Ishikawa (cell line): Measurements from ENCODE around the gene TMEM219.

Experiments used
- CEBPB ChIP-seq: IDR thresholded peaks from 2 replicates; pipeline ENCODE4 v1.6.1; 2012
- CREB1 ChIP-seq: IDR thresholded peaks from 2 replicates; pipeline ENCODE4 v1.6.1; 2012; ENCODE audit warnings: low read depth
- EGR1 ChIP-seq: IDR thresholded peaks from 2 replicates; pipeline ENCODE4 v1.6.1; 2012
- EP300 ChIP-seq: IDR thresholded peaks from 2 replicates; pipeline ENCODE4 v1.6.1; 2012; ENCODE audit warnings: borderline replicate concordance
- FOXM1 ChIP-seq: IDR thresholded peaks from 2 replicates; pipeline ENCODE4 v1.6.1; 2012; ENCODE audit warnings: low read depth, borderline replicate concordance
- NFIC ChIP-seq: IDR thresholded peaks from 2 replicates; pipeline ENCODE4 v1.6.1; 2012
- RAD21 ChIP-seq: IDR thresholded peaks from 2 replicates; pipeline ENCODE4 v1.6.1; 2012; ENCODE audit warnings: low read depth
- TAF1 ChIP-seq: IDR thresholded peaks from 2 replicates; pipeline ENCODE4 v1.6.1; 2012; ENCODE audit warnings: low read depth, mild to moderate bottlenecking
- TCF12 ChIP-seq: IDR thresholded peaks from 2 replicates; pipeline ENCODE4 v1.6.1; 2012; ENCODE audit warnings: low read depth
- TEAD4 ChIP-seq: IDR thresholded peaks from 2 replicates; pipeline ENCODE4 v1.6.1; 2012
- YY1 ChIP-seq: IDR thresholded peaks from 2 replicates; pipeline ENCODE4 v1.6.1; 2012; ENCODE audit warnings: low read depth
- ZBTB7A ChIP-seq: IDR thresholded peaks from 2 replicates; pipeline ENCODE4 v1.6.1; 2012; ENCODE audit warnings: low read depth
- TF ChIP-seq, protein P1 (sequence below): IDR thresholded peaks from 2 replicates; pipeline ENCODE4 v1.6.1; 2012
- TF ChIP-seq, protein P2 (sequence below): IDR thresholded peaks from 2 replicates; pipeline ENCODE4 v1.6.1; 2012
- TF ChIP-seq, protein P3 (sequence below): IDR thresholded peaks from 2 replicates; pipeline ENCODE4 v1.6.1; 2012; ENCODE audit warnings: low read depth, mild to moderate bottlenecking

TMEM219 gene

DNA sequence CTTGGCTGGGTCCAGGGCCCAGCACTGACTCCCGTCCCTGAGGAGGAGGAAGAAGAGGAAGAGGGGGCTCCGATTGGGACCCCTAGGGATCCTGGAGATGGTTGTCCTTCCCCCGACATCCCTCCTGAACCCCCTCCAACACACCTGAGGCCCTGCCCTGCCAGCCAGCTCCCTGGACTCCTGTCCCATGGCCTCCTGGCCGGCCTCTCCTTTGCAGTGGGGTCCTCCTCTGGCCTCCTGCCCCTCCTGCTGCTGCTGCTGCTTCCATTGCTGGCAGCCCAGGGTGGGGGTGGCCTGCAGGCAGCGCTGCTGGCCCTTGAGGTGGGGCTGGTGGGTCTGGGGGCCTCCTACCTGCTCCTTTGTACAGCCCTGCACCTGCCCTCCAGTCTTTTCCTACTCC is 25.1 kb downstream of the TMEM219 start:
- TF ChIP-seq EGR1: no peak

DNA sequence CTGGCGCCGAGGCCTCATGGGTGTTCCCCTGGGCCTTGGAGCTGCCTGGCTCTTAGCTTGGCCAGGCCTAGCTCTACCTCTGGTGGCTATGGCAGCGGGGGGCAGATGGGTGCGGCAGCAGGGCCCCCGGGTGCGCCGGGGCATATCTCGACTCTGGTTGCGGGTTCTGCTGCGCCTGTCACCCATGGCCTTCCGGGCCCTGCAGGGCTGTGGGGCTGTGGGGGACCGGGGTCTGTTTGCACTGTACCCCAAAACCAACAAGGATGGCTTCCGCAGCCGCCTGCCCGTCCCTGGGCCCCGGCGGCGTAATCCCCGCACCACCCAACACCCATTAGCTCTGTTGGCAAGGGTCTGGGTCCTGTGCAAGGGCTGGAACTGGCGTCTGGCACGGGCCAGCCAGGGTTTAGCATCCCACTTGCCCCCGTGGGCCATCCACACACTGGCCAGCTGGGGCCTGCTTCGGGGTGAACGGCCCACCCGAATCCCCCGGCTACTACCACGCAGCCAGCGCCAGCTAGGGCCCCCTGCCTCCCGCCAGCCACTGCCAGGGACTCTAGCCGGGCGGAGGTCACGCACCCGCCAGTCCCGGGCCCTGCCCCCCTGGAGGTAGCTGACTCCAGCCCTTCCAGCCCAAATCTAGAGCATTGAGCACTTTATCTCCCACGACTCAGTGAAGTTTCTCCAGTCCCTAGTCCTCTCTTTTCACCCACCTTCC is 25.6 kb downstream of the TMEM219 start:
- TF ChIP-seq TCF12 (no peak), NFIC (no peak), CREB1 (no peak), FOXM1 (no peak)

DNA sequence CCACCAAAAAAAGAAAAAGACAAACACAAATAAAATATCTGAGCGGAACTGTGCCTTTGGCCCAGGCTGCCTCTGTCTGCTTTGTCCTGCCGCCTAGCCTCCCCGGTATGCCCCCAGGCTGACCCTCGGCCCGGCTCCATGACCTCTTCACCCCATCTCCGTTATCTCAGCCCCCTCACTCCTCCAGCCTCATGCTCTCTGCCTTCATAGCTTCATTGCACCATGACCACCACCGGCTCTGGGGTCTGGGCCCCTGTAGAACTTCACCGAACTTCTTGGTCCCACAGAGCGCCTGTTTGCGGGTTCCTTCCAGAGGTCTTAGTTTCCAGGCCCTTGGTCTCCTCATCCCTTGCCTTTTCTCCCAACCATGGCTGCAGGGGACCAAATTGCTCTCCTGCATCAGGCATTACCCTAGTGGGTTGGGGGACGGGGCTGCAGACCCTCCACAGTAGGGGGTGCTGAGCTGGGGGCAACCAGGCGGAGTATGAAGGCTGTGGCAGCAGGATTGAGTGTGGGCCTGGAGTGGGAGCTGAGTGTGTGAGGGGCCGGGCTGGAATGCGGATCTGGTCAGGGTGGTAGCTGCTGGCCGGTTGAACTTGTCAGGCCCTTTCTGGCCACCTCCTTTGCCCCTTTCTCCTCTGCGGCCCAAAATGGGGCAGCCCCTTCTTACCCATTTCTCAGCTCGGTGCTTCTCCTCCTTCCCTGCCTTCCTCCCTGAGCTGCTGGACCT is 26.6 kb downstream of the TMEM219 start:
- TF ChIP-seq TEAD4 (no peak), TAF1 (no peak)

DNA sequence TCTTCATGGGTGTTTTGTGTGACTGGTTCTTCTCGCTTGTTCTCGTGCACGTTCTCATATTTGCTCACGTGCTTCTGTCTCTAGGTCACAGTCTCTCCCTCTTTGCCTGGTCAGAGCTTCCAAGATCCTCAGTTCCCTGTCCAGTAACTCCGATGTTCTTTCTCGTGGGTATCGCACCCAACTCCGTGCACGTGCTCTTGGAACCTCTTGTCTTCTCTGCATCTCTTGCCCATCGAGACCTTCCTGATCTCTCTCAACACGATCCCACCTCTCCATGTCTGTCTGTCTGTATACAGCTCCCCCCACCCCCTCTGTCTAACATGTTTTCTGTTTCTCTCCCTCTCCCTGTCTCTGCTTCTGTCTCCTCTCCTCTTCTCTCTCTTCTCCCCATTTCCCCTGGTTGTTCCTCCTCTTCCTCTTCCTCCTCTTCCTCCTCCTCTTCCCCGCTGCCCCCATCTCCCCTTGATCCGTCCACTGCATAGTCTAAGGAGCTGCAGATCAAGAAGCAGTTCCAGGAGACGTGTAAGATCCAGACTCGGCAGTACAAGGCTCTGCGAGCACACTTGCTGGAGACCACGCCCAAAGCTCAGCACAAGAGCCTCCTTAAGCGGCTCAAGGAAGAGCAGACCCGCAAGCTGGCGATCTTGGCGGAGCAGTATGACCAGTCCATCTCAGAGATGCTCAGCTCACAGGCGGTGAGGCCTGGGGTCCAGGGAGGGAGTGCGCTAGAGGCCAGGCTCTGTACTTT is 27.4 kb downstream of the TMEM219 start:
- TF ChIP-seq RAD21: no peak
- TF ChIP-seq, protein P1, sequence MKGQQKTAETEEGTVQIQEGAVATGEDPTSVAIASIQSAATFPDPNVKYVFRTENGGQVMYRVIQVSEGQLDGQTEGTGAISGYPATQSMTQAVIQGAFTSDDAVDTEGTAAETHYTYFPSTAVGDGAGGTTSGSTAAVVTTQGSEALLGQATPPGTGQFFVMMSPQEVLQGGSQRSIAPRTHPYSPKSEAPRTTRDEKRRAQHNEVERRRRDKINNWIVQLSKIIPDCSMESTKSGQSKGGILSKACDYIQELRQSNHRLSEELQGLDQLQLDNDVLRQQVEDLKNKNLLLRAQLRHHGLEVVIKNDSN: no peak
- no peak for TF ChIP-seq EP300
- no peak for TF ChIP-seq CEBPB
- no peak for TF ChIP-seq YY1
- TF ChIP-seq TCF12: no peak
- TF ChIP-seq, protein P2, sequence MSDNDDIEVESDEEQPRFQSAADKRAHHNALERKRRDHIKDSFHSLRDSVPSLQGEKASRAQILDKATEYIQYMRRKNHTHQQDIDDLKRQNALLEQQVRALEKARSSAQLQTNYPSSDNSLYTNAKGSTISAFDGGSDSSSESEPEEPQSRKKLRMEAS: no peak
- no peak for TF ChIP-seq CREB1
- TF ChIP-seq ZBTB7A: no peak
- no peak for TF ChIP-seq TAF1
- no peak for TF ChIP-seq FOXM1
- no peak for TF ChIP-seq NFIC
- TF ChIP-seq EGR1: no peak
- TF ChIP-seq, protein P3, sequence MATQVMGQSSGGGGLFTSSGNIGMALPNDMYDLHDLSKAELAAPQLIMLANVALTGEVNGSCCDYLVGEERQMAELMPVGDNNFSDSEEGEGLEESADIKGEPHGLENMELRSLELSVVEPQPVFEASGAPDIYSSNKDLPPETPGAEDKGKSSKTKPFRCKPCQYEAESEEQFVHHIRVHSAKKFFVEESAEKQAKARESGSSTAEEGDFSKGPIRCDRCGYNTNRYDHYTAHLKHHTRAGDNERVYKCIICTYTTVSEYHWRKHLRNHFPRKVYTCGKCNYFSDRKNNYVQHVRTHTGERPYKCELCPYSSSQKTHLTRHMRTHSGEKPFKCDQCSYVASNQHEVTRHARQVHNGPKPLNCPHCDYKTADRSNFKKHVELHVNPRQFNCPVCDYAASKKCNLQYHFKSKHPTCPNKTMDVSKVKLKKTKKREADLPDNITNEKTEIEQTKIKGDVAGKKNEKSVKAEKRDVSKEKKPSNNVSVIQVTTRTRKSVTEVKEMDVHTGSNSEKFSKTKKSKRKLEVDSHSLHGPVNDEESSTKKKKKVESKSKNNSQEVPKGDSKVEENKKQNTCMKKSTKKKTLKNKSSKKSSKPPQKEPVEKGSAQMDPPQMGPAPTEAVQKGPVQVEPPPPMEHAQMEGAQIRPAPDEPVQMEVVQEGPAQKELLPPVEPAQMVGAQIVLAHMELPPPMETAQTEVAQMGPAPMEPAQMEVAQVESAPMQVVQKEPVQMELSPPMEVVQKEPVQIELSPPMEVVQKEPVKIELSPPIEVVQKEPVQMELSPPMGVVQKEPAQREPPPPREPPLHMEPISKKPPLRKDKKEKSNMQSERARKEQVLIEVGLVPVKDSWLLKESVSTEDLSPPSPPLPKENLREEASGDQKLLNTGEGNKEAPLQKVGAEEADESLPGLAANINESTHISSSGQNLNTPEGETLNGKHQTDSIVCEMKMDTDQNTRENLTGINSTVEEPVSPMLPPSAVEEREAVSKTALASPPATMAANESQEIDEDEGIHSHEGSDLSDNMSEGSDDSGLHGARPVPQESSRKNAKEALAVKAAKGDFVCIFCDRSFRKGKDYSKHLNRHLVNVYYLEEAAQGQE: no peak

DNA sequence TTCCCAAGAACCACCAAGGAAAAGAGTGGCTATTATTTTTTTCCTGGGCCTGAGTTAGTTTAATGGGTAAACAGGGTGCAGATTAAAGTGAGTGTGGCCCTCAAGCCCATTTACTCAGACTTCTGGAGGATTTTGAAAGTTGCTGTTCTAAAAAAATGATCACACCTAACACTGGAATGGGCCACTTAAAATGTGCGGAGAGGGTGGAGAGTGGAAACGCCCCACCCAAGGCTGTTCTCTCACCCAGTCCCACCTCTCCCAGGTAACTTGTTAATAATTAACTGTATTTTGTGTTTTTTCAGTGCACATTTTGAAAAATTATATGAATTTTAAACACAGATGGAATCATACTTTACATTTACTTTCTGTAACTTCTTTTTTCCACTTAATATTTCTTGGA is 28.2 kb downstream of the TMEM219 start:
- TF ChIP-seq RAD21: no peak
- TF ChIP-seq ZBTB7A: no peak
- TF ChIP-seq, protein P1: no peak
- no peak for TF ChIP-seq EGR1
- TF ChIP-seq FOXM1: no peak
- TF ChIP-seq TAF1: no peak
- no peak for TF ChIP-seq YY1
- TF ChIP-seq CREB1: no peak
- TF ChIP-seq NFIC: no peak
- TF ChIP-seq, protein P2: no peak
- TF ChIP-seq, protein P3: no peak

DNA sequence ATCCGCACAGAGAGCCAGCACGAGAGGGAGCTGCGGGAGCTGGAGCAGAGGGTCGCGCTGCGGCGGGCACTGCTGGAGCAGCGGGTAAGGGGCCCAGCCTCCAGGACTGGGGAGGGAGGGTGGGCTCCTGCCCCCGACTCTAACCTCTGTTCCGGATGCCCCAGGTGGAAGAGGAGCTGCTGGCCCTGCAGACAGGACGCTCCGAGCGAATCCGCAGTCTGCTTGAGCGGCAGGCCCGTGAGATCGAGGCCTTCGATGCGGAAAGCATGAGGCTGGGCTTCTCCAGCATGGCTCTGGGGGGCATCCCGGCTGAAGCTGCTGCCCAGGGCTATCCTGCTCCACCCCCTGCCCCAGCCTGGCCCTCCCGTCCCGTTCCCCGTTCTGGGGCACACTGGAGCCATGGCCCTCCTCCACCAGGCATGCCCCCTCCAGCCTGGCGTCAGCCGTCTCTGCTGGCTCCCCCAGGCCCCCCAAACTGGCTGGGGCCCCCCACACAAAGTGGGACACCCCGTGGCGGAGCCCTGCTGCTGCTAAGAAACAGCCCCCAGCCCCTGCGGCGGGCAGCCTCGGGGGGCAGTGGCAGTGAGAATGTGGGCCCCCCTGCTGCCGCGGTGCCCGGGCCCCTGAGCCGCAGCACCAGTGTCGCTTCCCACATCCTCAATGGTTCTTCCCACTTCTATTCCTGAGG is 29.1 kb downstream of the TMEM219 start:
- no peak for TF ChIP-seq EGR1
- TF ChIP-seq, protein P2: no peak
- TF ChIP-seq TEAD4: no peak
- TF ChIP-seq ZBTB7A: no peak
- TF ChIP-seq CREB1: no peak
- no peak for TF ChIP-seq CEBPB
- TF ChIP-seq, protein P1: no peak
- TF ChIP-seq FOXM1: no peak
- no peak for TF ChIP-seq EP300
- TF ChIP-seq, protein P3: no peak
- no peak for TF ChIP-seq TAF1
- no peak for TF ChIP-seq TCF12
- no peak for TF ChIP-seq NFIC
